ENCODE data around the gene EARS2. TPM values are rescaled to one million over a fixed set of nuclear protein-coding genes. Genes with fewer than 3 reads are reported as not detected.

Gene EARS2
- polyA plus RNA-seq, 1 experiment: 36.0 TPM

DNA sequence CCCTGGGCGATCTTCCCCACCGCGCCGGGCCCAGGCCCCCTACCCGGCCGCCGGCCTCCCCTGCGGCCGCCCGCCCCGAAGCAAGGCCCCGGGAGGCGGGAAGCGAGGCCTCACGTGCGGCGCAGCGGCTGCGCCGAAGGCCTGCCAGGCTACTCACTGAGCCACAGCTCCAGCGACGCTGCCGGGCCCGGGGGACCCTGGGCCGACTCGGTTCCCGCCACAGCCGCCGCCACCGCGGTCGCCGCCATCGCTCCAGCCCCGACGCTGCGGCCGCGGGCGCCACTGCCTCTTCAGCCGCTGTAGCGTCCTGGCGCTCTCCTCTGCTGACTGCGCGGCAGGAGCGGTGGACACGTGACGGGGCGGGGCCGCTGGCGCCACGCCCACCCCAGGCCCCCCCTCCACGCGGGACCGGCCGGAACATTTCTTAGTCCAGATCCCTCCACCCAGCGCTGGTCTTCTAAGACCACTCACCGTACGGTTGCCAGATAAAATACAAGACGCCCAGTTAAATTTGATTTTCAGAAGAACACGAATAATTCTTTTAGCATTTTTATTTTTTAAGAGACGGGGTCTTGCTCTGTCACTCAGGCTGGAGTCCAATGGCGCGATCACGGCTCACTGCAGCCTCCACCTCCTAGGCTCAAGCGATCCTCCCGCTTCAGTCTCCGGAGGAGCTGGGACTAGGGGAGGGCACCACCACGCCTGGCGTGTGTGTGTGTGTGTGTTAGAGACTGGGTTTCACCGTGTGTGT, 46.8 kb downstream of the EARS2 start, which contains the start of gene GGA2:
GGA2 (minus strand) TSS at position 331 of the 751 bp plus-strand sequence; CDS start at position 248, 83 bp downstream.
- ChIA-PET CTCF (no interaction called here), POLR2A (interaction anchor here (0.6 to 2.1 kb wide), 2 partner anchors 47 kb away, joined by 3 to 6 read pairs; partner anchors contain the start of genes EARS2 and UBFD1)
- Histone ChIP-seq H3K9me3 (ENCODE audit: control insufficient read depth, insufficient read depth, low read length) (no peaks in the 10 kb centered on the region), H3K4me3 (ENCODE audit: low read depth, low read length) (peak within 1 kb of the TSS; percentile 80), H3K27ac (ENCODE audit: low read depth, low read length) (no peak within 1 kb of the TSS), H3K27me3 (ENCODE audit: control insufficient read depth, insufficient read depth, low read length) (no peaks in the 10 kb centered on the region)
- DNase-seq (ENCODE audit: low read depth, low spot score): no peak
- no peak for TF ChIP-seq CTCF (IDR thresholded peaks at IDR 0.05; ENCODE audit: low read depth, low read length)

- ChIA-PET CTCF (no interaction called here), POLR2A (interaction anchor here (2.1 kb wide), 1 partner anchor 48 kb away, joined by 6 read pairs; the partner anchor contains the start of genes EARS2 and UBFD1)
- no peak overlapping the region for H3K27ac ChIP-seq (ENCODE audit: low read depth, low read length)
- H3K4me3 ChIP-seq (ENCODE audit: low read depth, low read length): peak overlapping the region; percentile 80
- DNase-seq (ENCODE audit: low read depth, low spot score): no peak
- H3K9me3 ChIP-seq (ENCODE audit: control insufficient read depth, insufficient read depth, low read length): no peaks in the 10 kb centered on the region
- no peaks in the 10 kb centered on the region for H3K27me3 ChIP-seq (ENCODE audit: control insufficient read depth, insufficient read depth, low read length)
- TF ChIP-seq CTCF (IDR thresholded peaks at IDR 0.05; ENCODE audit: low read depth, low read length): no peak
Observed at GRCh38 chr16:23509782-23510163, 47.4 kb downstream of the EARS2 start.

- ChIA-PET POLR2A (interaction anchor here (0.6 to 2.1 kb wide), 2 partner anchors 48 to 121 kb away, joined by 3 to 6 read pairs; partner anchors contain the start of genes EARS2 and UBFD1), CTCF (no interaction called here)
- H3K27ac ChIP-seq (ENCODE audit: low read depth, low read length): no peak overlapping the region
- no peak for DNase-seq (ENCODE audit: low read depth, low spot score)
- H3K4me3 ChIP-seq (ENCODE audit: low read depth, low read length): peak overlapping the region; percentile 80
- H3K27me3 ChIP-seq (ENCODE audit: control insufficient read depth, insufficient read depth, low read length): no peaks in the 10 kb centered on the region
- H3K9me3 ChIP-seq (ENCODE audit: control insufficient read depth, insufficient read depth, low read length): no peaks in the 10 kb centered on the region
- no peak for TF ChIP-seq CTCF (IDR thresholded peaks at IDR 0.05; ENCODE audit: low read depth, low read length)
Observed at GRCh38 chr16:23509441-23509754, 47.8 kb downstream of the EARS2 start.

DNA sequence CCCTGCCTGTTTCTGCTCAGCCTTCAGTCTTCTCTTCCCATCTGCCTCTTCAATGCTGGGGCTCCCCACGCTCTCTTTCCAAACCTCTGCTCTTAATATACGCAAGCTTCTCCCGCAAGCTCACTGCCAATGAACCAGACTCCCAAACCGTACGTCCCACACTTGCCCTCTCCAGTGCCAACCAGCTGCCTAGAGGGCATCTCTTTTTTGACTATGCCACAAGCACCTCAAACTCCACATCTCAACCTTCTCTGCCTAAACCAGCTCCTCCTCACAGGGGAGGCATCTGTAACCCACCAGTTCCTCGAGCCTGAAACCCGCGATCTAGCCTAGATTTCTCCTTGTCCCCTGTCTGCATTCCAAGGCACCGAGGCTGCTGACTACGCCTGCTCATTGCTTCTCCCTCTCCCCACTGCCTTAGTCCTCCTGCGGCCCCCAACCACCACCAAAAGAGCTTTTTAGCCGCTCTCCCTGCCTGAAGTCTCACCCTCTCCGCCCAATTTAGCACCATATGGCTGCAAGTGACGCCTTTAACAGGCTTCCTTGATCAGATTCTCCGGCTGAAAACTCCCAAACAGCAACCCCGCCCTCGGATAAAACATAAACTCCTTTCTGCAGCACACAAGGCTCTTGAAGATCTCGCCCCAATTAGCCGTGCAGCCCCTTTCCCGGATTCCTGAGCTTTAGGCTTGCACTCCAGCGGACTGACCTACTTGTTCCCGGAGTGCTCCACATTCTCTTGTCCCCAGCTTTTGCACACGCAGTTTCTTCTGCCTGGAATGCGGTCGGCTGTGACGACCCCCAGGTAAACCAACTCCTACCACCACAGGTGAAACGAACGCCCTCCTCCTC, 48.3 kb downstream of the EARS2 start:
- ChIA-PET POLR2A (interaction anchor here (0.6 to 2.1 kb wide), 2 partner anchors 49 to 122 kb away, joined by 3 to 6 read pairs; partner anchors contain the start of genes EARS2 and UBFD1), CTCF (interaction anchor here (1.0 kb wide), 1 partner anchor 57 kb away, joined by 3 read pairs; no protein-coding TSS in a partner anchor)
- no peak for DNase-seq (ENCODE audit: low read depth, low spot score)
- Histone ChIP-seq H3K27me3 (ENCODE audit: control insufficient read depth, insufficient read depth, low read length) (no peaks in the 10 kb centered on the region), H3K4me3 (ENCODE audit: low read depth, low read length) (peak overlapping the region; percentile 80), H3K9me3 (ENCODE audit: control insufficient read depth, insufficient read depth, low read length) (no peaks in the 10 kb centered on the region), H3K27ac (ENCODE audit: low read depth, low read length) (peak overlapping the region; percentile 2)
- no peak for TF ChIP-seq CTCF (IDR thresholded peaks at IDR 0.05; ENCODE audit: low read depth, low read length)
